ENCODE measurements around the gene RNU1-3. TPM values are rescaled to one million over a fixed set of nuclear protein-coding genes. Genes with fewer than 3 reads are reported as not detected.
"Not testable (repeated sequence)": the region's sequence is repeated elsewhere in the genome, so short reads cannot be mapped to it uniquely, and the experiment has no call there.

The RNU1-3 gene
- total RNA-seq, 1 donor from 2014 or later, result 1,356 TPM

DNA sequence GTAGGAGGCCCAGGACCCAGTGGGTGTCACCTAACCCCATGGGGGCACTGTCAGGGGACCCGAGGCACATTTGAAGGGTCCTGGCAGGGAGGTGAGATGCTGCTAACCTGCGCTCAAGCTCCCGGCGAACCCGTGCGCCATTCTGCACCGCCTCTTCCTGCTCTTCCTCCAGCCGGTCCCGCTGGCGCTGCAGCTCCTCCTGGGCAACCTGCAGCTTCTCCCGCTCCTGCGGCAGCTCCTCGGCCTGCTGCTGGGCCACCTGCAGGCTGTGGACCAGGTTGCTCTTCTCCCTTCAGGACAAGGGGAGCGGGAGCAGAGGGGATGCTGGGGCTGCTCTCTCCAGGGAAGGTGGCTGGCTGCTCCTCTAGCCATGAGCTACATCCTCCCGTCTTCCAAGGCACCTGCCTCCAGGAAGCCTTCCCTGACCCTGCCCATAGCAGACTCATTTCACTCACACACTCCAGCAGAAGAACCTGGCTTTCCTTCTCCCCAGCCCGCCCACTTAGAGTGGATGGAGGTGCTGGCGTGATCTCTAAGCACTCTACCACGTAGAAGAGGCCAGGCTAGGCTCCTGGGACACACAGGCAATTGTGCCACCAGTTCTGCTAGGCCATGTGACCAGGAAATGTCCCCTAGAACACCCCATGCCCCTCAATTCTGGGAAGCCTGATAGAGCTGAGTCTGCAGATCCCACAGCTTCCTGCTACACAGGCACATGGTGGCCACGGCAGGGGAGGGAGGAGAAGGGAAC is 38.2 kb downstream of the RNU1-3 start:
- no peak overlapping the region for H3K9ac ChIP-seq (ENCODE audit: low read length)
- H3K27me3 ChIP-seq (ENCODE audit: insufficient read depth, low read length), result no peaks in the 10 kb centered on the region
- no peaks in the 10 kb centered on the region for H3K9me3 Mint-ChIP-seq (ENCODE audit: unreplicated experiment)
- no peaks in the 10 kb centered on the region for H3K9me3 ChIP-seq (ENCODE audit: insufficient read depth, low read depth, low read length)
- H3K4me3 Mint-ChIP-seq (ENCODE audit: unreplicated experiment), result no peak overlapping the region
- no peak overlapping the region for H3K27ac ChIP-seq (ENCODE audit: low read depth, low read length)
- H3K4me1 ChIP-seq (ENCODE audit: insufficient read depth, low read length), result no peaks in the 10 kb centered on the region
- TF ChIP-seq, protein P1, sequence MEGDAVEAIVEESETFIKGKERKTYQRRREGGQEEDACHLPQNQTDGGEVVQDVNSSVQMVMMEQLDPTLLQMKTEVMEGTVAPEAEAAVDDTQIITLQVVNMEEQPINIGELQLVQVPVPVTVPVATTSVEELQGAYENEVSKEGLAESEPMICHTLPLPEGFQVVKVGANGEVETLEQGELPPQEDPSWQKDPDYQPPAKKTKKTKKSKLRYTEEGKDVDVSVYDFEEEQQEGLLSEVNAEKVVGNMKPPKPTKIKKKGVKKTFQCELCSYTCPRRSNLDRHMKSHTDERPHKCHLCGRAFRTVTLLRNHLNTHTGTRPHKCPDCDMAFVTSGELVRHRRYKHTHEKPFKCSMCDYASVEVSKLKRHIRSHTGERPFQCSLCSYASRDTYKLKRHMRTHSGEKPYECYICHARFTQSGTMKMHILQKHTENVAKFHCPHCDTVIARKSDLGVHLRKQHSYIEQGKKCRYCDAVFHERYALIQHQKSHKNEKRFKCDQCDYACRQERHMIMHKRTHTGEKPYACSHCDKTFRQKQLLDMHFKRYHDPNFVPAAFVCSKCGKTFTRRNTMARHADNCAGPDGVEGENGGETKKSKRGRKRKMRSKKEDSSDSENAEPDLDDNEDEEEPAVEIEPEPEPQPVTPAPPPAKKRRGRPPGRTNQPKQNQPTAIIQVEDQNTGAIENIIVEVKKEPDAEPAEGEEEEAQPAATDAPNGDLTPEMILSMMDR (IDR thresholded peaks at IDR 0.05; ENCODE audit: insufficient read depth, low read depth, low read length), result no peak
- TF ChIP-seq EZH2 (IDR thresholded peaks at IDR 0.05; ENCODE audit: insufficient read depth, low read length), result no peak
- peaks cover 6% of the 10 kb centered on the region for H3K36me3 ChIP-seq (ENCODE audit: insufficient read depth, low read length)
- H3K27me3 Mint-ChIP-seq (ENCODE audit: low read depth, unreplicated experiment), result no peaks in the 10 kb centered on the region
- peaks cover 30% of the 10 kb centered on the region for H3K36me3 Mint-ChIP-seq (ENCODE audit: low read depth, unreplicated experiment)
- H3K27ac Mint-ChIP-seq (ENCODE audit: unreplicated experiment), result no peak overlapping the region
- no peaks in the 10 kb centered on the region for H3K79me2 ChIP-seq (ENCODE audit: insufficient read depth, low read length)
- H2AFZ ChIP-seq (ENCODE audit: low read depth, low read length), result no peak overlapping the region
- DNase-seq (ENCODE audit: low read depth), result no peak
- FAIRE-seq, result no peak
- no peak overlapping the region for H3K4me3 ChIP-seq (ENCODE audit: insufficient read depth, low read depth, low read length)
- H3K4me1 Mint-ChIP-seq (ENCODE audit: low read depth, unreplicated experiment), result no peaks in the 10 kb centered on the region
- H4K20me1 ChIP-seq (ENCODE audit: insufficient read depth, low read length), result peaks cover 22% of the 10 kb centered on the region
- no peak overlapping the region for H3K4me2 ChIP-seq (ENCODE audit: low read length)

DNA sequence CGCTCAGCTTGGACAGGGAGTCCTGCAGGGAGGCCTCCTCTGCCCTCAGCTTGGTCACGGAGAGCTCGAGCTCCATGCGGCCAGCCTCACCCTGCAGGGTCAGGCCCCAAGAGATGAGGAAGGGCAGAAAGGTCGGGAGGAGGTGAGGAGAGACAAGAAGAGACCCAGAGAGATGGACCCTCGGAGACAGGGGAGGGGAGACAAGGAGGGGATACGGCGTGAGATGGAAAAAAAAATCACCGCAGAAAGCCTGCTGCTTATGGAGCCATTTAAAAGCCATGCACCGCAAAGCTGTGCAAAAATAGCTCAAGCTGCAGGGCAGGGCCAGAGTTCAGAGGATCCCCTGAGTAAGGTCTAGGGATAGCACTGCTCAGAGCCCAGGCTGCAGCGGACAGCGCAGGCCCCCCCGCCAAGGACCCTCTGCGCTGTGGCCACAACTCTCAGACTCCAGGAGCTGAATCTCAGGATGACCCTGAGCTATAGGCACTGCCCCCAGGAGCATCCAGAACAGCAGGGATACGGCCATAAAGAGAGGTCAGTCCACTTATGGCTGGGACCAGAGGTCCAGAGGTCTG is 40.3 kb downstream of the RNU1-3 start:
- H3K27ac ChIP-seq (ENCODE audit: low read depth, low read length); H3K4me3 Mint-ChIP-seq (ENCODE audit: unreplicated experiment); H2AFZ ChIP-seq (ENCODE audit: low read depth, low read length); H3K4me1 ChIP-seq (ENCODE audit: insufficient read depth, low read length); H3K9ac ChIP-seq (ENCODE audit: low read length); DNase-seq (ENCODE audit: low read depth); H3K27me3 Mint-ChIP-seq (ENCODE audit: low read depth, unreplicated experiment); H3K9me3 ChIP-seq (ENCODE audit: insufficient read depth, low read depth, low read length); H3K4me1 Mint-ChIP-seq (ENCODE audit: low read depth, unreplicated experiment); H3K36me3 ChIP-seq (ENCODE audit: insufficient read depth, low read length); H3K27ac Mint-ChIP-seq (ENCODE audit: unreplicated experiment); H3K79me2 ChIP-seq (ENCODE audit: insufficient read depth, low read length); H3K4me3 ChIP-seq (ENCODE audit: insufficient read depth, low read depth, low read length); FAIRE-seq; H3K9me3 Mint-ChIP-seq (ENCODE audit: unreplicated experiment); H3K27me3 ChIP-seq (ENCODE audit: insufficient read depth, low read length); H3K4me2 ChIP-seq (ENCODE audit: low read length): not testable (repeated sequence)
- peaks cover 18% of the 10 kb centered on the region for H3K36me3 Mint-ChIP-seq (ENCODE audit: low read depth, unreplicated experiment)
- peaks cover 29% of the 10 kb centered on the region for H4K20me1 ChIP-seq (ENCODE audit: insufficient read depth, low read length)

DNA sequence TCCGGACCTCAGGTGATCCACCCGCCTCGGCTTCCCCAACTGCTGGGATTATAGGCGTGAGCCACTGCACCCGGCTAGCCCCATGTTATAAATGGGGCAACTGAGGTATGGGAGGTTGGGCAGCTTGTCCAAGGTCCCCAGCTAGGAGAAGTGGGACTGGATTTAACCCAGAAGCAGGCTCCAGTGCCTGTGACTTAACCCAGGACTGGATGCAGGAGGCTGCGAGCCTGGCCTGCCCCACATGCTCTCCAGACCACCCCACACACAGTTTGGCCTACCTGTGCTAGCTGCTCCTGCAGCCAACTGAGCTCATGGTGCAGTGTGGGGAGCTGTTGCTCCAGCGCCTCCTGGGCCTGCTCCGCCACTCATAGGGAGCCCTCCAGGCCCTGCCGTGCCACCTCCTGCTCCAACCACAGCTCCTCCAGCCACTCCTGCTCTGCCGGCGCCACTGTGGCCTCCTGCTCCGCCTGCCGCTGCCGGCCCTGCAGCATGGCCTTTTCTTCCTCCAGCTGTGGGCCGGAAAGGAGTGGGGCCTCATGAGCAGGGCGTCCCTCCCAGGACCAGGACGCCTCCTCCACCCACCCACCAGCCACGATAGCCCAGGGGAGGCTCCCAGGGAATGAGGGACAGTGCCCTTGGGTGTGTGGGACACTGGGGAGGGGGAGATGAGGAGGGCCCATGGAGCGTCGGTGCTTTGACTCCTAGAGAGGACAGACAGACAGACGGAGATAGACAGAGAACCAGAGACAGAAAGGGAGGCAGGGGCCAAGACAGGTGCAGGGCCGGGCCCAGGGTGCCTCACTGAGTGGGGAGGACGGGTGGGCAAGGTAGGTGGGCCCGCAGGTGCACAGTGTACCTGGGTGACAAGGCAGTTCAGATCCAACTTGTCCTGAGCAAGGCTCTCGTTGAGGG is 41.0 kb downstream of the RNU1-3 start:
- Histone ChIP-seq H3K27me3 (ENCODE audit: insufficient read depth, low read length) (no peaks in the 10 kb centered on the region), H4K20me1 (ENCODE audit: insufficient read depth, low read length) (peaks cover 30% of the 10 kb centered on the region), H3K36me3 (ENCODE audit: insufficient read depth, low read length) (peaks cover 2% of the 10 kb centered on the region), H3K9me3 (ENCODE audit: insufficient read depth, low read depth, low read length) (no peaks in the 10 kb centered on the region), H3K9ac (ENCODE audit: low read length) (no peak overlapping the region), H3K27ac (ENCODE audit: low read depth, low read length) (no peak overlapping the region), H3K4me3 (ENCODE audit: insufficient read depth, low read depth, low read length) (no peak overlapping the region), H3K79me2 (ENCODE audit: insufficient read depth, low read length) (no peaks in the 10 kb centered on the region), H3K4me2 (ENCODE audit: low read length) (no peak overlapping the region), H3K4me1 (ENCODE audit: insufficient read depth, low read length) (peaks cover 4% of the 10 kb centered on the region), H2AFZ (ENCODE audit: low read depth, low read length) (no peak overlapping the region)
- TF ChIP-seq, protein P1 (IDR thresholded peaks at IDR 0.05; ENCODE audit: insufficient read depth, low read depth, low read length), result no peak
- TF ChIP-seq EZH2 (IDR thresholded peaks at IDR 0.05; ENCODE audit: insufficient read depth, low read length), result no peak
- no peaks in the 10 kb centered on the region for H3K4me1 Mint-ChIP-seq (ENCODE audit: low read depth, unreplicated experiment)
- peaks cover 18% of the 10 kb centered on the region for H3K36me3 Mint-ChIP-seq (ENCODE audit: low read depth, unreplicated experiment)
- H3K9me3 Mint-ChIP-seq (ENCODE audit: unreplicated experiment), result no peaks in the 10 kb centered on the region
- no peak overlapping the region for H3K4me3 Mint-ChIP-seq (ENCODE audit: unreplicated experiment)
- H3K27me3 Mint-ChIP-seq (ENCODE audit: low read depth, unreplicated experiment), result no peaks in the 10 kb centered on the region
- FAIRE-seq (no peak), DNase-seq (ENCODE audit: low read depth) (no peak)
- no peak overlapping the region for H3K27ac Mint-ChIP-seq (ENCODE audit: unreplicated experiment)

DNA sequence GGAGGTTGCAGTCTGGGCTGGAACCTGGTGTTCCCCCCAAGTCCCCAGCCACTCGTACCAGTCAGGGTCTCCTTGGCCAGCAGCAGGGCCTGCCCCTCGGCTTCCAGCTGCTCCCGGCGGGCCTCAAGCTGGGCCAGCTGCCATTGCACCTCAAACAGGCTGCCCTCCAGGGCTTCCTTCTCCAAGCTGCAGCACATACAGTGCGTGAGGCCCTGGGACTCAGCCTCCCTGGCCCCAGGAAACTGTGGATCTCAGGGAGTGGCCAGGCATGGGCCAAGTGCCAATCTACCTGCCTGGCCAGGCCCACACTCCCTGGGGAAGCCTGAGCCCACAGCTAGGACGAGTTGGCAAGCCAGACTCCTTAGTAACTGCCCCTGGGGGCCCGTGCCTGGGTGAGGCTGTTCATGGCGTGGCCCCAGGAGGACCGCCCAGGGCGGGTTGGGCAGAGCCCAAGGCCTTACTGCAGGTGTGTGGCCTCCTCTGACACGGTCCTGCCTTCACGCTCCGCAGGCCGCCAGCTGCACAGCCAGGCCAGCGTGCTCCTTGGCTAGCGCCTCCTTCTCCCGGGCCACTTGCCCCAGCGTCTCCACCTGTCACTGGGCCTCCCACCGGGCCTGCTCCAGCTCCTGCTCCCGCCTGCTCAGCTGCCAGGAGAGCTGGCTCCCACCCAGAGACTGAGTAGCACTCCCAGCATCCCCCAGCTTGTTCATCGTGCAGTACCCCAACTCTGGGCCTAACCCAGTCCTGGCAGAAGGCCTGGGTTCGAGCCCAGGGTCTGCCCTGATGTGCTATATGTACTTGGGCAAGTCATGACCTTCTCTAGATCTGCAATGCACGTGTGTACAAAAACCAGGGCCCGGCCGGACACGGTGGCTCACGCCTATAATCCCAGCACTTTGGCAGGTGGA is 42.7 kb downstream of the RNU1-3 start:
- H3K36me3 Mint-ChIP-seq (ENCODE audit: low read depth, unreplicated experiment), result peaks cover 14% of the 10 kb centered on the region
- FAIRE-seq; H3K36me3 ChIP-seq (ENCODE audit: insufficient read depth, low read length); H3K27me3 Mint-ChIP-seq (ENCODE audit: low read depth, unreplicated experiment); H2AFZ ChIP-seq (ENCODE audit: low read depth, low read length); H3K9ac ChIP-seq (ENCODE audit: low read length); H3K9me3 ChIP-seq (ENCODE audit: insufficient read depth, low read depth, low read length); H3K79me2 ChIP-seq (ENCODE audit: insufficient read depth, low read length); H3K4me3 ChIP-seq (ENCODE audit: insufficient read depth, low read depth, low read length); H3K4me2 ChIP-seq (ENCODE audit: low read length); H3K4me1 ChIP-seq (ENCODE audit: insufficient read depth, low read length); H3K4me1 Mint-ChIP-seq (ENCODE audit: low read depth, unreplicated experiment); H3K4me3 Mint-ChIP-seq (ENCODE audit: unreplicated experiment); H3K9me3 Mint-ChIP-seq (ENCODE audit: unreplicated experiment); H3K27ac ChIP-seq (ENCODE audit: low read depth, low read length); H3K27ac Mint-ChIP-seq (ENCODE audit: unreplicated experiment); DNase-seq (ENCODE audit: low read depth); H3K27me3 ChIP-seq (ENCODE audit: insufficient read depth, low read length): not testable (repeated sequence)
- H4K20me1 ChIP-seq (ENCODE audit: insufficient read depth, low read length), result peaks cover 25% of the 10 kb centered on the region
